ENCODE results near the gene AXIN2. TPM values are rescaled to one million over a fixed set of nuclear protein-coding genes. Genes with fewer than 3 reads are reported as not detected.

The AXIN2 gene
- total and polyA plus RNA-seq, 9 donors: 17.2 to 75.7 (median 26.9) TPM

GRCh38 chr17:65542067-65542466 lies 19.4 kb downstream of the AXIN2 start:
- H3K27me3 ChIP-seq: no peaks in the 10 kb centered on the region
- no peaks in the 10 kb centered on the region for H3K9me3 ChIP-seq
- intact Hi-C loops (cut with DNase I): no loop called here
- no peaks in the 10 kb centered on the region for H3K36me3 ChIP-seq
- no peak overlapping the region for H3K4me3 ChIP-seq
- peaks cover 5% of the 10 kb centered on the region for H3K4me1 ChIP-seq (ENCODE audit: insufficient read depth)
- no peak overlapping the region for H3K27ac ChIP-seq
- DNase-seq: no peak
- WGBS, 3 donors: 95 to 100% (median 97%) methylated on average over 1 of the region's 1 CpG
- TF ChIP-seq POLR2A (IDR thresholded peaks at IDR 0.05) (no peak), CTCF (IDR thresholded peaks at IDR 0.05) (no peak), EP300 (IDR thresholded peaks at IDR 0.05) (no peak)

GRCh38 chr17:65541453-65541852 lies 20.0 kb downstream of the AXIN2 start:
- H3K27ac ChIP-seq: no peak overlapping the region
- no peaks in the 10 kb centered on the region for H3K9me3 ChIP-seq
- peaks cover 5% of the 10 kb centered on the region for H3K4me1 ChIP-seq (ENCODE audit: insufficient read depth)
- H3K27me3 ChIP-seq: no peaks in the 10 kb centered on the region
- WGBS, 3 donors: 70 to 79% (median 75%) methylated on average over 8 of the region's 8 CpGs
- no peaks in the 10 kb centered on the region for H3K36me3 ChIP-seq
- intact Hi-C loops (cut with DNase I): no loop called here
- no peak for TF ChIP-seq CTCF (IDR thresholded peaks at IDR 0.05)
- no peak for TF ChIP-seq EP300 (IDR thresholded peaks at IDR 0.05)
- no peak for TF ChIP-seq POLR2A (IDR thresholded peaks at IDR 0.05)
- no peak overlapping the region for H3K4me3 ChIP-seq
- DNase-seq: no peak

- no peak for DNase-seq
Measured at GRCh38 chr17:65539630-65540266, 21.7 kb downstream of the AXIN2 start.

More at GRCh38 chr17:65539630-65540266, 21.7 kb downstream of the AXIN2 start:
- H3K27ac ChIP-seq: no peak overlapping the region
- 75 to 80% (median 78%) methylated on average over 2 of the region's 2 CpGs for WGBS, 3 donors
- no peaks in the 10 kb centered on the region for H3K36me3 ChIP-seq
- H3K9me3 ChIP-seq: no peaks in the 10 kb centered on the region
- no peaks in the 10 kb centered on the region for H3K27me3 ChIP-seq
- H3K4me1 ChIP-seq (ENCODE audit: insufficient read depth): peaks cover 5% of the 10 kb centered on the region
- no peak for TF ChIP-seq POLR2A (IDR thresholded peaks at IDR 0.05)
- TF ChIP-seq EP300 (IDR thresholded peaks at IDR 0.05): no peak
- TF ChIP-seq CTCF (IDR thresholded peaks at IDR 0.05): no peak
- H3K4me3 ChIP-seq: no peak overlapping the region
- intact Hi-C loops (cut with DNase I): loop anchor here in 1 of 4 donors (10.0 kb wide), 1 partner anchor 1715 kb away; no protein-coding TSS in a partner anchor

Data from ovary (tissue), 9 donors.